HG02938 (cell line): ENCODE measurements around the gene RSPRY1.
"Not testable (repeated sequence)": the region's sequence is repeated elsewhere in the genome, so short reads cannot be mapped to it uniquely, and the experiment has no call there.

Experiments
- ATAC-seq: cut with Tn5 transposase; IDR thresholded peaks from one replicate; pipeline ENCODE4 v1.9.1; 2021; ENCODE audit warnings: mild to moderate bottlenecking, moderate library complexity; ENCODE audit not compliant: unreplicated experiment

Gene RSPRY1

DNA sequence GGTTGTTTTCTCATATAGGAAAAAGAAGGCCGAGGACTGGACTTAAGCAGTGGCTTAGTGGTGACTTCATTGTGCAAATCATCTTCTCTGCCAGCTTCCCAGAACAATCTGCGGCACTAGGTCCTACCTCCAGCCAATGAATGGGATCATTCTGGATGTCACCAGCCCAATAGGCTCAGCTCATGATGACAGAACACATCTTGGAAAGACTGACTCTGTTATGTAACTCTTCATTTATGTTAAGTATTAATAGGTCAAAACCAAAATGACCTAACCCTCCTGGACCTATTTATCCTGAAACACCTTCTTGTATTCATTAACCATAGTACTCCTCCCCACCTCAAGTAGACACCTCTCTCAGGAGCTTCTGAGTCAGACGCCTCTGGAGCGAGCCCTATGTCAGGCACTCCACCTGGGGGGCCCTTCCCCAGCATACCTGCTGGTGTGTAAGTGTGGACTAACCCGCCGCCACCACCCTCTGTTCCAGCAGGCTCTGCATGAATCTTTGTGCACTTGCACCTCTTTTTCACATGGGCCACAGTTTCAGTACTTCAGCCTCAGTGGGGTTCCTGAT is 66.1 kb downstream of the RSPRY1 start:
- no peak for ATAC-seq

DNA sequence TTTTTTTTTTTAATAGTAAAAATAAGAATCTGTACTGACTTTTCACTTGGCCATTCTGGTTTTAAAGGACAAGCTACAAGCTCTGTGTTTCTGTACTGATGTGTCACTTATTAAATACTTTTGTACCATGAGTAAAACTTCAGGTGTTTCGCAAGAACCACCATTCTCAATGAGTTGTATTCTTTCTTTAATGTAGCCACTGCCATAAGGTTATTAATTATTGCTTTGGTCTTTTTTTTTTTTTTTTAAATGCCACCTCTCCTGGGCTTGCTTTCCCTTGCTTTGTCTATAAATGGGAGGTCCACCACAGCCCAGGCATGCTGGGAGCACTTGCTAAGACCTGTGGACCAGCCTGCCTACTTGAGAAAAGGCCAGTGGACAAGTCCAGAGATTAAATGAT is 67.3 kb downstream of the RSPRY1 start:
- ATAC-seq = no peak

DNA sequence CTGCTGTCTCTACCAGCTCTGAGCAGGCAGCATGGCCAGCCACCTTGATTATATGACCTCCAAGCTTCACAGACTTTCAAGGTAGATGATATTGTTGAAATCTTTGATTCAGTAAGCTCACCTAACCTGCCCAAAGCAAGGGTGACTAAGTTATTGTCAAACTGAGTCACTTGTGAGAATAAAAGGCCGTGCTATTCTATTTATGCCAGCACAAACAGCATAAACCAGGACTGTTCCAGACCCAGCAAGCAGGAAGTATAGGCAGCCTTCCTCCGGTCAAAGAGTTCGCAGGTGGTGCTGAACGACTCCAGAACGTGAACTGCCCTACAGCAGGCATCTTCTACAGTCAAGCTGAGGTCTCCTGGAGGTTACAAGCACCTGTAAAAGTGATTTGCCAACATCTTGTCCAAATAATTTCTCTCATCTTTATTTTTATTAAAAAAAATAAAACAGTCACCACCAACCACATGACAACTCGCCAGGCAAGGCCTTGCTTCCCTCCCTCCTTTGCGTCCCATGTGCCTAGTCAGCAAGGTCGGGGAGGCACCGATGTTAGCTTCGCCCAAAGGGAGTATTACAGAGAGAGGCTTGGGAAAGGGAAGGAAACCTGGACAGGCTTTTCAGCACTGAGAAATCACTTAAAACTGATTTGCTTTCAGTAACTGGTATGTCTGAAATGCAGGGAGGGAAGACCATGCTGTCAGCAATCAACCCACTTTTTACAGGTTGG is 69.7 kb downstream of the RSPRY1 start:
- ATAC-seq = no peak

DNA sequence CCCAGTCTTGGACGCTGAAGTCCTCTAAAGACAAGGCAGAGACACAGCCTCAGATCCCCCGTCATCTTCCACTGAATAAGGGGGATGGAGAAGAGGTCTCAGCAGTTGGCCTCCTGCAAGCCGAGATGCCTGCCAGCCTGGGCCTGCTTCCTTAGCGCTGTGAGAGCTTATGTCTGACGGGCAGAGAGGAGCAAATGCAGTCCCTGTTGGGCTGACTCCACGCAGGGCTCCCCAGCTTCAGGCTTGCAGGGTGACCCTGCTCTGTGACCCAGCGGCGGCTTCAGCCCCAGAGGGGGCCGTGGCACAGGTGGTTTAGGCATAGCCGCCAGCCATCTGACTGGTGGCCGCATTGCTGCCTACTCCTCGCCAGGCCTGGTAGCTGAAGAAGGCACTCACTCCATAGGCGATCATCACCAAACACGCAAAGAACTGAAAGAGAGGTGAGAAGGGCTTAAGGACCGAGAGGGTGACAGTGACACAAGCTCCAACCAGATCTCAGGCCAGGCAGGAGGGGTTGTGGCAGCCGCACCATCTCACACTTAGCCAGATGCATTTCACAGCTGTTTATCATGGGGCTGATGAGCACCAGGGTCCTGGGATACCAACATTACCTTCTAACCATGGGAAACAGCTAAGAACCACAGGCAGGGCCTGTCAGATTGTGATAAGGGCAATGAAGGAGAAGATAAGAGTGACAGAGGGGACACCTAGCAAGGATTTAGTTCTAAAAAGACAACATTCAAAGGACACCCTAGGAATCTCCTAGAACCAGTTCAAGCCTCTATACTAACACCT is 70.7 kb downstream of the RSPRY1 start:
- ATAC-seq = no peak

DNA sequence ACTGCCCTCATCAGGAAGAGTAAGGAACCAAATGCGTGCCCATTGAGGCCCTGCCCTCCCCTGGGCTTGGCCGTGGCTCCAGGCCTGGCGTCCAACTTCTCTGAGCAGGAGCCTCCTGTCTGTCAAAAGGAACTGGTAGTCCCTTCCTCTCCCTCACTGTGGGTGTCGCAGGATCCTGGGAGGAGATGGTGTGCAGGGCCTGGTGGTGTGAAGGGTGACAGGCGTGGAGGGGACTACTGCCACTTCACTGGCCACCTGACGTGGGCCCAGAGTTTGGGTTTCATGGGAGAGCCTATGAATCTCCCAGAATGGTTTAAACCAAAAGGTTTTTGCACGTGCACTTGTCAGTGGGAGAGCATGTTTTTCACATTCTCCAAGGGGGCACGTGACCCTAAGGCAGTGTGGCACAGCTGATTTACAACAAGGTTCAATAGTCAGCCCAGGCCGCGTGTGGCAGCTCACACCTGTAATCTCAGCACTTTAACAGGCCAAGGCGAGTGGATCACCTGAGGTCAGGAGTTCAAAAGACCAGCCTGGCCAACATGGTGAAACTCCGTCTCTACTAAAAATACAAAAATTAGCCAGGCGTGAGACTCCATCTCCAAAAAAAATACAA is 71.4 kb downstream of the RSPRY1 start:
- no peak for ATAC-seq

DNA sequence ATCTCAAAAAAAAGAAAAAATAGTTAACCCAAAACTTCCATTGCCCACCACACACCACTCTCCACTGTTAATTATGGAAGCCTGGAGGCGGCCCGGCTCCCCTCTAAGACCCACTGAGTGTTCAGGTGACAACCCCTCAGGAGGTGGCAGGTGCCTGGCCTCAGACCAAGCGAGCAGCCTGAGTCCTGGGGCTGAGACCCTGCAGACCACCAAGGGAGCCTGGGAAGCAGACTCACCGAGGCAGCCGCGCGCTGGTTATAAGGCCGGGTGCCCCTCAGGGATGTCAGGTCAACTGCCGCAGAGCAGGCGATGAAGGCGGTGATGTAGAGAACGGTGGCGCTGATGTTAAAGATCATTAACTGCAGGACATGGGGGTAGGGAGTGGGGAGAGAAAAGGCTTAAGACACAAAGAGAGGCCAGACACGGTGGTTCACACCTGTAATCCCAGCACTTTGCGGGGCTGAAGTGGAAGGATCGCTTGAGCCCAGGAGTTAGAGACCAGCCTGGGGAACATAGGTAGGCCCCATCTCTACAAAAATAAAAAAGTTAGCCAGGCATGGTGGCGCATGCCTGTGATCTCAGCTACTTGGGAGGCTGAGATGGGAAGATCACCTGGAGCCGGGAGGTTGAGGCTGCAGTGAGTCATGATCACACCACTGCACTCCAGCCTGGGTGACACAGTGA is 72.2 kb downstream of the RSPRY1 start:
- no peak for ATAC-seq

DNA sequence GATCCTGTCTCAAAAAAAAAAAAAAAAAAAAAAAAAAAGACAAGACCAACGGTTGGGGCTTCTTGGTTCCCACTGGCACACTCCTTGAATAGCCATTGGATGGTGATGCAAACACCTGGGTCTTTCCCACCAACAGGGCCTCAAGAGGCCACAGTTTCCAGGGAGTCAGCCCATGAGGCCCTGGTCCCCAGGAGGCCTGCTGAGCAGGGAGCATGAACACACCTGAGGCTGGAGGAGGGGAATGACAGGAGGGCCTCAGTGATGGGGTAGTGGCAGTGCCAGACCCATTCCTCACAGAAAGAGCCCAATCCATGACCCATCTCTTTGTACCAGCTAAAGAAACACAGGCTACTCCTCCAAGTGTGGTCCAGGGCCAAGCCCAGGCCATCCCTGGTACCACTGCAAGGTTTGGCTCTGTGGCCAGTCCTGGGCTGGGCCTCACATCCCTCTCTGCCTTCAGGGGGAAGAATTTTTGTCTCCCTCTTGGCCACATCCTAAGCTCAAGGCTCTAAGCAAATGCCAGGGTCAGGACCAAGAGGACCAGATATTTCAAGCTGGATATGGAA is 72.9 kb downstream of the RSPRY1 start:
- no peak for ATAC-seq

DNA sequence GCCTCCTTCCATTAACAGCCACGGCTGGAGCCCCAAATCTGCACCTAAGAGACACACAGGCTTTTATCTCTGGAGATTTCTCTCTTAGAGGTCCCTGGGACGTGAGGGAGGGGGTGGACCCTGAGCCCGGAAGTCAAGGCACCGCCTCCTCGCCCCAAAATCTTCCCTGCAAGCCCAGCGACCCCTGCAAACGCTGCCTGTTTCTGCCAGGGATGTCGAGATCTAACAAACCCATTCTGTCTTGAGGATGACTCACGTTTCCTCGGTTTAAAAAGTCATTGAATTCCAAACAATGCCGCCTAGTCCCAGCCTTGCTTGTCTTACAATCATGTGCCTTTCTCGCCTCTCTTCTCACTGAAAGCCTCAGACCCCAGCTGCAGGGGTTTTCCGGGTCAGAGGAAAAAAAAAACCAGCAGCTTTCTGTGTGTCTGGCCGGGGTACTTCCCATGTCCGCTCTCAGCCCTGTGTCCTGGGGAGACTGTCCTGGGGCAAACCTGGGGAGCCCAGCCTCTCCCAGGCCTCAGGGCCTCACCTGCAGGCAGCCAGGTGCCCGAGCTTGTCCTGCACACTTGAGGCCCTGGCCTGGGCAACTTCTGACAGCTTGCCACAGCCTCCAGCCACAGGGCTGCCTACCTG is 74.3 kb downstream of the RSPRY1 start:
- no peak for ATAC-seq

DNA sequence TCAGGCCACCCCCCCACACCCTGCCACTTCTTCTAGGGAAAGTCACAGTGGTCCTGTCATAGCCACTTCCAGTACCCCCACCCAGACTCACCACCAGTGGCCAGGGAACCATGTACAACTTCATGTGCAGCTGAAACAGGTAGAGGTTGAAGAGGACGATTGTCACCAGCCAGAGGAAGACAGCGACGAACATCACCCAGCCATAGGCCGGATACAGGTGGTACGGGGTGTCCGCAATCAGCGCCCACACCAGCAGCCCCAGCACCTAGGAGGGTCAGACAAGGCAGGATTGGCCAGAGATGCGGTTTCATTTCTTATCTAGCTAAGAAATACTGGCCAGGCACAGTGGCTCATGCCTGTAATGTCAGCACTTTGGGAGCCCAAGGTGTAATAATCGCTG is 75.7 kb downstream of the RSPRY1 start:
- no peak for ATAC-seq

DNA sequence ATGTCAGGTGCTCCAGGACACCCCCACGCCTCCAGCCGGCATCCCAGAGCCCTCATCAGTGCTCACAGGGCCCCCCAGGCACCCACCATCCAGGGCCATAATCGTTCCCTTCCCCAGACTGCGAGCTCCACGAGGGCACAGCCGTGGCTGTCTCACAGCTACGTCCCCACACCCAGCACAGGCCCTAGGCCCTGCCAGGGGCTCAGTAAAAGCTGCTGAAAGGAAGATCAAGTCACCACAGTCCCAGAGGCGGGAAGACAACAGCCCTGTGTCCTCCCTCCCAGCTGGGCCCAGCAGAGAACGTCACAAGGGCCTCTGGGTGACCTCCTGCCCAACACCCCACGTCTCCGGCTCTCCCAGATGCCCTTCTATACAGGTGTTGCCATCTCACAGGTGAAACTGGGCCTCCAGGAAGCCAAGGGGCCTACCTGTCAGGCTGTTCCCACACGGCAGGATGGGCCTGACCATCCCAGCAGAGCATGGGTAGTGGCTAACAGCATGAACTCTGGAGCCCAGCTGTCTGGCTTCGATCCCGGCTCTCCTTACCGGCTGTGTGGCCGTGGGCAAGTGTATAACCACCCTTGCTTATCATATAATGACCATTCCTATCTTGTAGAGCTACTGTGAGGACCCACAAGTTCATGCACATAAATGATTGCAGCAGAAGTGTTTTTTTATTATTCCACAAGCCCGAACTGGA is 76.9 kb downstream of the RSPRY1 start:
- ATAC-seq = no peak

DNA sequence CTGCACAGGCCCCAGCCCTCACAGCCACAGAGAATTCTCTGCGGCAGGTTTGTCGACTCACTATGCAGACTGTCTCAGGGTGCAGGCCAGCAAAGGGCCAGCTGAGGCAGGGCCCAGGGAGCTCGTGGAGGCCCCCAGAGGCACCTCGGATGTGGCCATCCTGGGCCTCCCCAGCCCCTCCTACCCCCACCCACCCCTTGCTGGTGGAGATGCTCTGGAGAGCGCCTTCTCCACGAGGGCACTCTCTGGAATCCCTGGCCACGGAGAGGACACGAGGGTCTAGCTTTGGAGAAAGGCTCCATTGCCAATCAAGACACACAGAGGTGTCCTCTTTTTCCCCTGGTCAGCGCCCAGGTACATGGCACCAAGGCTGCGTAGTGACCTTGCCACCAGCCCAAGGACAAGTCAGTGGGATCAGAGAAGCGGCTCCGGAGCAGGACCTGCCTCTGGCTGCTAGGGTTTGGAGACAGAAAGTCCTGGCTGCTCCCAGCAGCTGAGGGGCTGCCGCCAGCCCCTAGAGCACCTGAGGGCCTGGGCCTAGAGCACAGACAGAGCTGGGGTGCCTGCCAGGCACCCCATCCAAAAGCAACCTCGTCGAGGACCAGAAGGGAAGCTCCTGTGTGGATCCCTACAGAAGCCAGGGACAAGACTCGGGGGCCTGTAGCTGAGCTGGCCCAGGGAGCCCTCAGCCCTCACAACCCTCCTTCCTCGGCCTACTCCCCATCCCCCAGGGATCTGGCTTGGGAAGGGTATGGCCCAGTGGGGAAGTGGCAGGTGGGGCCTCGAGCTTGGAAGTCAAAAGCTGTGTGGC is 77.6 kb downstream of the RSPRY1 start:
- no peak for ATAC-seq

DNA sequence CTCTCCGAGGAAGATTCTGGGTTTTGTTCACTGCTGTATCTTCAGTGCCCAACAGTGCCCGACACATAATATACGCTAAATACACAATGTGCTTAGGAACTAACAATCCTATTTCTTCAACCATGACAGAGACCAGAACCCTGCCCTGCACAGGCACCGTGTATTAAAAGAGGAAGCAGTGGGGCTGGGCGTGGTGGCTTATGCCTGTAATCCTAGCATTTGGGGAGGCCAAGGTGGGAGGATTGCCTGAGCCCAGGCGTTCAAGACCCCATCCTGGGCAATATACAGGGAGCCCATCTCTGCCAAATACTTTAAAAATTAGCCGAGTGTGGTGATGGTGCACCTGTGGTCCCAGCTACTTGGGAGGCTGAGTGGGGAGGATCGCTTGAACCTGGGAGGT is 78.3 kb downstream of the RSPRY1 start:
- no peak for ATAC-seq

DNA sequence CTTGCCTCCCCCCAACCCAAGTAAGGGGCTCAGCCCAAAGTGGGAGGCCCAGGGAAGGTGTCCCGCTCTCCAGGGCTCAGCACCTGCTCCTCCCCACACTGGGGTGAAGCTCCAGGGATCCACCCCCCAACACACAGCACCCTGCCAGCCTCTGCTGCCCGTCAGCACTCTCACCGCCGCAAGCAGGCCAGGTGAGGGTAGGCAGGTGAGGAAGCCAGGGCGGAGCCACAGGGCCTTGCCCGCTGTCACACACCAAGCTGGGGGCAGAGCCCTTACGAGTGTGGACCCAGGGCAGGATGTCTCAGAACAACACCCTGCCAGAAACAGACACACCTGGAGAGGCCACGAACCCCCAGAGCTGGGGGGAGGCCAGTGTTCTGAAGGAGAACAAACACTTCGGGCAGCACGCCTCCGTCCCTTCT is 78.8 kb downstream of the RSPRY1 start:
- ATAC-seq = no peak

DNA sequence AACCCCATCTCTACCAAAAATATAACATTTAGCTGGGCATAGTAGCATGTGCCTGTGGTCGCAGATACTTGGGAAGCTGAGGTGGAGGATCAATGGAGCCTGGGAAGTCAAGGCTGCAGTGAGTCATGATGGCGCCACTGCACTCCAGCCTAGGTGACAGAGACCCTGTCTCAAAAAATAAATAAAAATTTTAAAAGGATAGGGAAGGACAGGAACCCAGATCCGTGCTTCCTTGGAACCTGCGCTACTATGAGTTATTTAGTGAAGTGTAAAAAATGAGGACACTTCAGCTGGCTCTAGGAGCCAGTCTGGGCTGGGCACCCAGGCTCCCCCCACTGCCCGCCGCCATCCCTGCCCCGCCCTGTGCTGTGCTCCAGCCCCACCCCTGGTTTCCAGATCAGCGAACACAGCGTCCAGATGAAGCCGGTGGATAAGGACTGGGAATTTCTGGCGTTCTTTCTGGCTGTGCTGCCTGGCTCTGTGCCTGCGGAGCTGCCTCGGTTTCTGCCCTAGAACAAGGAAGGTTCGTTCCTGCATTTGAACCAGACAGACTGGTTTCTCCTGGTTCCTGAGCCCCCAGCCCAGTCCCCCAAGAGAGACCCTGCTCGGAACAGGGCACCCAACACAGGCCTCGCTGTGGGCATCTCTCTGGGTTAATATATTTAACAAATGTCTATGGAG is 79.9 kb downstream of the RSPRY1 start:
- ATAC-seq = no peak

DNA sequence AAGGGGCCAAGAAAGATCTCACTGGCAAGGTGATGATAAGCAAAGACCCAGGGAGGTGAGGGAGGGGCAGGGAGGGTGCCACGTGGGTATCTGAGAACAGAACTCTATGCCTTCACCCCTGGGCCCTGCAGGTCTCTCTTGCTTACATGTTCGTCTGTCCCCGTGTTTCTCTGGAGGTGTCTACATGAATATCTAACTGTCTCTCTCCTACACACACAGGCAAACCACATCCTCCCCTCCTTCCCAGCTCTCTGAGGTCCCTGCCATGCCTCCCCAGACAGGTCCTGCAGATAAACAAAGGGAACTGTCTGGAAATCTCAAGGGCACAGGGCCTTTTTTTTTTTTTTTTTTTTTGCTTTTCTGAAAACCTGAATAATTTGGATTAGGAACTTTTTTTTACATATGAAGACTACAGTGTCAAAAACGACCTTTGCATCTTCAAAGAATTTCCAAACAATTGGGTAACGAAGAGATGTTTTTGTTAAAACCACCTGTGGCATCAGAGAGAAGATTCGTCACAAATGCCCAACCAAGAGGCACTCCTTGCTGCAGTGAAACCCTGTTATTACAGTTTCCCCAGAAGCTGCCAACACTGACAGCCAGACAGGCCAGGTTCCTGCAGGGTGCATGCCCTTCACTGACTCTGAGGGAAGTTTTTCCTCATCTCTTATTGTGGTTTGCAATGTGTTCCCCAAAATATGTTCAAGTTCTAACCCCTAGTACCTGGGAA is 80.6 kb downstream of the RSPRY1 start:
- ATAC-seq = no peak

DNA sequence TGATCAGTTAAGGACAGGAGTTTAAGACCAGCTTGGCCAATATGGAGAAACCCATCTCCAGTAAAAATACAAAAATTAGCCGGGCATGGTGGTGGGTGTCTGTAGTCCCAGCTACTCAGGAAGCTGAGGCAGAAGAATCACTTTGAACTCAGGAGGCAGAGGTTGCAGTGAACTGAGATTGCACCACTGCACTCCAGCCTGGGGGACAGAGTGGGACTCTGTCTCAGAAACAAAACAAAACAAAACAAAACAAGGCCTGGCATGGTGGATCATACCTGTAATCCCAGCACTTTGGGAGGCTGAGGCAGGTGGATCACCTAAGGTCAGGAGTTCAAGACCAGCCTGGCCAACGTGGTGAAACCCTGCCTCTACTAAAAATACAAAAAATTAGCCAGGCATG is 81.2 kb downstream of the RSPRY1 start:
- ATAC-seq = not testable (repeated sequence)
